Neuron (in vitro differentiated cells): ENCODE data around the gene TMEM38A.
A peak's percentile ranks its signal among the peaks of the same experiment; 100 is the strongest.

ENCODE experiments used
- H2AFZ ChIP-seq: one replicate; pipeline ENCODE4 v1.6.1; 2013; ENCODE audit warnings: low read depth, mild to moderate bottlenecking, inconsistent platforms, low read length, moderate library complexity
- H3K27me3 ChIP-seq: one replicate; pipeline ENCODE4 v1.6.1; 2013; ENCODE audit warnings: low read length; ENCODE audit not compliant: insufficient read depth
- H3K36me3 ChIP-seq: one replicate; pipeline ENCODE4 v1.6.1; 2013; ENCODE audit warnings: low read length; ENCODE audit not compliant: insufficient read depth
- H3K4me1 ChIP-seq: one replicate; pipeline ENCODE4 v1.6.1; 2013; ENCODE audit warnings: low read length; ENCODE audit not compliant: insufficient read depth
- H3K4me3 ChIP-seq: 2 replicates; pipeline ENCODE4 v1.5.1; 2013; ENCODE audit warnings: mild to moderate bottlenecking, low read length, moderate library complexity
- H3K9me3 ChIP-seq: one replicate; pipeline ENCODE4 v1.6.1; 2013; ENCODE audit warnings: low read length

TMEM38A gene

GRCh38 chr19:16660763-16661479, at the start of gene TMEM38A:
TMEM38A (plus strand) TSS chr19:16661139; CDS start chr19:16661218, 79 bp downstream.
- Histone ChIP-seq H3K4me1 (peaks cover 19% of the 10 kb centered on the region), H2AFZ (peak within 1 kb of the TSS; percentile 94), H3K36me3 (peaks cover 26% of the 10 kb centered on the region), H3K9me3 (no peaks in the 10 kb centered on the region), H3K27me3 (no peaks in the 10 kb centered on the region), H3K4me3 (peak within 1 kb of the TSS; percentile 82)

DNA sequence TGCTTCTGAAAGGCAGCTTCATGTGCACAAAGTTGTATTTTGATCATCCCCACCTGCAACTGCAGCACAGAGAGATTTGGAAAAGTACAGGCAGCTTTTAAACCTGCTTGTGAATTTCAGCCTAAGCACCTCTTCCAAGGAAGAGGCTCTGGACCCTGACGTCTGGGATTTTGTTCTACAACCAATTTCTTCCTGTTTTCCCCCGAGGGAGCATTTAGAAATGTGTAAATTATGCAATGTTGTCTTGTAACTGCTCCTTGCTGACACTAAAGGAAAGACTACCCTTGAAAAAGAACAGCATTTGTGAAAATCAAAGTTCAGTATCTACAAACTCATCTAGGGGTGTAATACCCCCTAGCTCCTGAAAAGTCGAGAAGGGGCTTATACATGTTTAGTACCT, 48.3 kb upstream of the TMEM38A start:
- no peaks in the 10 kb centered on the region for H3K27me3 ChIP-seq
- no peaks in the 10 kb centered on the region for H3K36me3 ChIP-seq
- H2AFZ ChIP-seq: no peak overlapping the region
- H3K4me3 ChIP-seq: no peak overlapping the region
- no peaks in the 10 kb centered on the region for H3K4me1 ChIP-seq
- no peaks in the 10 kb centered on the region for H3K9me3 ChIP-seq

GRCh38 chr19:16613841-16614240, 47.1 kb upstream of the TMEM38A start:
- no peaks in the 10 kb centered on the region for H3K4me1 ChIP-seq
- no peaks in the 10 kb centered on the region for H3K9me3 ChIP-seq
- H3K36me3 ChIP-seq: no peaks in the 10 kb centered on the region
- no peaks in the 10 kb centered on the region for H3K27me3 ChIP-seq
- H3K4me3 ChIP-seq: no peak overlapping the region
- no peak overlapping the region for H2AFZ ChIP-seq

DNA sequence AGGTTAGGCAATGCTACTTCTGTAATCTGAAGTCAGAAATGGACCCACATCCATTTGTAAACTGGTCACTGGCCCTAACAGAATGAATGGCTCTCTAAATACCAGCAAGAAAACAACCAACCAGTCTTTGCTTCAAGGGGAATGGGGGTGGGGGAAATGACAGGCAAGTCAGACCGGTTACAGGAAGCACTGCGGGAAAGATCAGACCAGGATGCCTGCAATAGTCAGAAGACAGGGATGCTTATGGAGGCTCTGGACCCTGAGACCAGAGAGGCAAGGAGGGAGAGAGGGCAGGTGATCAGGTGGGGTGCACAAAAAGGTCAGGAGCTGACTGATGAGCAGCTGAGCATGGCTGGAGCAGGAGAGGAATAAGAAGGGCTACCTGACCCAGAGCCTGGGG, 46.0 kb upstream of the TMEM38A start:
- no peaks in the 10 kb centered on the region for H3K27me3 ChIP-seq
- H3K4me3 ChIP-seq: no peak overlapping the region
- H3K9me3 ChIP-seq: no peaks in the 10 kb centered on the region
- no peaks in the 10 kb centered on the region for H3K36me3 ChIP-seq
- H3K4me1 ChIP-seq: no peaks in the 10 kb centered on the region
- no peak overlapping the region for H2AFZ ChIP-seq

GRCh38 chr19:16615808-16616207, 45.1 kb upstream of the TMEM38A start:
- H3K9me3 ChIP-seq: no peaks in the 10 kb centered on the region
- H3K4me1 ChIP-seq: no peaks in the 10 kb centered on the region
- no peak overlapping the region for H3K4me3 ChIP-seq
- no peak overlapping the region for H2AFZ ChIP-seq
- H3K36me3 ChIP-seq: no peaks in the 10 kb centered on the region
- no peaks in the 10 kb centered on the region for H3K27me3 ChIP-seq

DNA sequence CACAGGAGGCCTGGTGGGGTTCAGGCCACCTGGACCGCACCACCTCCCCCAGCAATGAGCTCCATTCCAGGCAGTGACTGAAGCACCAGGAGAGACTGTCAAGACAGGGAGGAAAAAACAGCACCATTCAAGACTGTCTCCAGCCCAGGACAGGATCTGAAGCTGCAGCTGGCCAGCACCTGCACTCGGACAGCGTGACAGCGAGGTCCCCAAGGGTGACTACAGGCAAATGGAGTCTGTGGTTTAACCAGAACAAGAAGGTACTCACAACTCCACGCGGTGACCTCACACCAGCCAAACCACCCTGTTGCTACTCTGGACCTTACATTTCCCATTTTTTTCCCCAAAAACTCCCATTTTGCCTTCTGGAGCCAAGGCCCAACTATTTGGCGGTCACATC, 42.7 kb upstream of the TMEM38A start:
- Histone ChIP-seq H3K4me1 (no peaks in the 10 kb centered on the region), H3K27me3 (no peaks in the 10 kb centered on the region), H3K4me3 (no peak overlapping the region), H3K36me3 (no peaks in the 10 kb centered on the region), H2AFZ (no peak overlapping the region), H3K9me3 (no peaks in the 10 kb centered on the region)

DNA sequence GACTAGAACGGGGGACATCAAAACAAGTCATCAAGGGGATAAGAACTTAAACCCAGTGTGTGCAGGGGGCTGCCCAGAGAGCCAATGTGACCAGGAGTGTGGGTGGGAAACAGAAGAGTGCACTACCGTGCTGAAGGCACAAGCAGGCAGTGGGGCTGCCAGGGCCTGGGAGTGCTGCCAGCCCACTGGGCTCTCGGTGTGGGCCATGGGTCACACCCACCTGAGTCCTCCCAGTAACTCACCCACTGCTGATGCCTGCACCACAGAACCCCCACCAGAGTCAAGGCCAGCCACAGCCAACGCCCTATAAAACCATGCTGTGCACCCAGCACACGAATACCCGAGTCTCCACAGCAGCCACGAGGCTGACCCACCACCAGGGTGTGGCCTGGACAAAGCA, 41.5 kb upstream of the TMEM38A start:
- no peaks in the 10 kb centered on the region for H3K9me3 ChIP-seq
- no peaks in the 10 kb centered on the region for H3K27me3 ChIP-seq
- no peaks in the 10 kb centered on the region for H3K4me1 ChIP-seq
- H2AFZ ChIP-seq: no peak overlapping the region
- peaks cover 8% of the 10 kb centered on the region for H3K36me3 ChIP-seq
- no peak overlapping the region for H3K4me3 ChIP-seq

- H3K4me3 ChIP-seq: no peak overlapping the region
- H3K4me1 ChIP-seq: no peaks in the 10 kb centered on the region
- H3K27me3 ChIP-seq: no peaks in the 10 kb centered on the region
- H2AFZ ChIP-seq: no peak overlapping the region
- peaks cover 12% of the 10 kb centered on the region for H3K36me3 ChIP-seq
- H3K9me3 ChIP-seq: no peaks in the 10 kb centered on the region
Observed at GRCh38 chr19:16620018-16620417, 40.9 kb upstream of the TMEM38A start.

DNA sequence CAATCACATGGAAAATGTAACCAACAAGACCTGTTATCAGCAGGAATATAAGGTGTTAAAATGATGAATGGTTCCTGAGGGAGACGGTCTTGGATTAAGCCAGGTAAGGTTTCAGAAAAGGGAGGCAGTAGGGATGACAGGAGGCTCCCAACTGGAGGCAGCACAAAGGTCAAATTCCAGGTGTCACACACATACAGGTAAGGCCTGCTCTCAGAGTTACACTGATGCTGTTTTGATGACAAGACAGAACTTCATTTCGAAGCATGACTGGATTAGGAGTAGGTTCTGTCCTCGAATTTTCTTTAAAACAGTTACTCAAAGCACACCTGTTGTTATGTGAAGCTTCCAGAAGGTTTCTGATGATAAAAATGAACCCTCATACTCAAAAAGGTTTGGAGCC, 40.4 kb upstream of the TMEM38A start:
- no peaks in the 10 kb centered on the region for H3K27me3 ChIP-seq
- peaks cover 12% of the 10 kb centered on the region for H3K36me3 ChIP-seq
- H2AFZ ChIP-seq: no peak overlapping the region
- no peaks in the 10 kb centered on the region for H3K4me1 ChIP-seq
- H3K4me3 ChIP-seq: no peak overlapping the region
- H3K9me3 ChIP-seq: no peaks in the 10 kb centered on the region

DNA sequence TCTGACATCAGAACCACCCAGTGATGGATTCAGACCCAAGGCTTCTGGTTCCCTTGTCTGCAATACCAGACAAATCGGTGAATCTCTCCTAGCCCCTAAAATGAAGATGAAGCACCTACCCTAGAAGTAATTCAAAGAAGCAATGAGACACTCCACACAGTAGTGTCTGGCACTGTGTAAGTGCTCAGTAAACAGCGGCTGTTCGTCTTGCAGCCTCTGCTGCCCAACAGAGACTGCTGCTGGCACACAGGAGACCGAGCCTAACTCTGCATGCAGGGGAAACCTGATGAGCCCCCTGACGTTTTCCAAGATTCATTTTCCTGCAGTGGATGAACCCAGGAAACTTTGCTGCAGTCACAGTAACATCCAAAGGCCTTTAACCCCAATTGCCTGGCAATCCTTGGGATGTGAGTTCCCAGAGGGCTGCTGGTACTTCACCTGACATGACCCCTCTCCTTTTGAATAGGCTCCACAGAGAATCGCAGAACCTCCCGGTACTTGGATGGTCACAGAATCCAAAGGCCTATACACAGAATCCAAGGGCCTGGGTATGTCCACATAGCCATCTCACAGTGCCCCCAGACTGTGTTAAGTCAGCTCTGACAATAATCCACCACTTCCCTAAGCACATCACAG, 39.7 kb upstream of the TMEM38A start:
- no peaks in the 10 kb centered on the region for H3K27me3 ChIP-seq
- no peak overlapping the region for H2AFZ ChIP-seq
- peaks cover 6% of the 10 kb centered on the region for H3K4me1 ChIP-seq
- H3K36me3 ChIP-seq: peaks cover 12% of the 10 kb centered on the region
- H3K9me3 ChIP-seq: no peaks in the 10 kb centered on the region
- no peak overlapping the region for H3K4me3 ChIP-seq

GRCh38 chr19:16623066-16623465, 37.9 kb upstream of the TMEM38A start:
- peaks cover 10% of the 10 kb centered on the region for H3K4me1 ChIP-seq
- H2AFZ ChIP-seq: no peak overlapping the region
- H3K36me3 ChIP-seq: peaks cover 12% of the 10 kb centered on the region
- H3K4me3 ChIP-seq: no peak overlapping the region
- no peaks in the 10 kb centered on the region for H3K9me3 ChIP-seq
- no peaks in the 10 kb centered on the region for H3K27me3 ChIP-seq

DNA sequence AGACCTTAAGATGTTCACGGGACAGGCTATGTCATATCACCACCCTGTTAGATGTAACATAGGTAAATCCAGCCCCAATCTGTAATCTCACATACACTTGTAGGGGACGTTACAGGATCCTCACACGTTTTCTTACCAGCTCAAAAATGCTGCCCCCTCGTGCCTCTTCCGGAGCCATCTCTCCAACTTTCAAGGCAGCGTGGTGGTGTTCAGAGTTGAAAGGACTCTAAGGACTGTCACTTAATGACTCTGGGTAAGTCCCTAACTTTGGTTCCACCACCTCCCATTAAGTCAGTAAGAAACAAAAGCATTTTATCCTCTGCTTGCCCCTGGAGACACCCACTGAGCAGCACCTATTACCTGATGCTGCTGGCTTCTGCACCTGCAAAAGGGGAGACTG, 37.4 kb upstream of the TMEM38A start:
- Histone ChIP-seq H2AFZ (no peak overlapping the region), H3K4me1 (peaks cover 10% of the 10 kb centered on the region), H3K36me3 (peaks cover 12% of the 10 kb centered on the region), H3K4me3 (no peak overlapping the region), H3K9me3 (no peaks in the 10 kb centered on the region), H3K27me3 (no peaks in the 10 kb centered on the region)

DNA sequence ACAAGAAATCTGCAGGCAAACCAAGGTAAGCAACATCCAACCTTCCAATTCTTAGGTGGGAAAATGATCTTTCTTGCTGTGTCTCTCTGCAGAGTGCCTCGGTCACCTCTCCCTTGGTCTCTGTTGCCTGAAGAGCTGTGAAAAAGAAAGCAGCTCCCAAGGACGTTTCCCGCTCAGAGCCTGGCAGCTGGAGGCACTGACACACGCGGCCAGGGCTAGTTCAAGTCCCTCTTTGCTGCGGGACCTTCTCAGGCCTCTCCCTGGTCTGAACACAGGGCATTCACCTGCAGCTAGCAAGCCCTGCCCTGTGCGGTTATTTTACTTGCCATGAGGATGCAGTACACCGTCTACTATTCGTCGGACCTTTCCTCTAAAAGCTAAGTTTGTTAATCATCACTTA, 36.7 kb upstream of the TMEM38A start:
- Histone ChIP-seq H3K4me1 (peaks cover 14% of the 10 kb centered on the region), H3K9me3 (no peaks in the 10 kb centered on the region), H3K36me3 (peaks cover 12% of the 10 kb centered on the region), H3K4me3 (no peak overlapping the region), H2AFZ (no peak overlapping the region), H3K27me3 (no peaks in the 10 kb centered on the region)
